Measurements from ENCODE around the gene ARFRP1.
A peak's percentile ranks its signal among the peaks of the same experiment; 100 is the strongest.

Gene ARFRP1

GRCh38 chr20:63693083-63693732 is 14.6 kb downstream of the ARFRP1 start:
- DNase-seq (ENCODE audit: low read depth in 1 of 2, low spot score in 1 of 2) = no peak
- no peak overlapping the region for H3K4me3 ChIP-seq (replicated peaks; ENCODE audit: insufficient read depth, low read length)
- TF ChIP-seq POLR2AphosphoS5 (IDR thresholded peaks at IDR 0.05; ENCODE audit: low read depth) = no peak
- TF ChIP-seq CTCF (IDR thresholded peaks at IDR 0.05; ENCODE audit: insufficient read depth, low read length) = no peak
- no peak for TF ChIP-seq REST (IDR thresholded peaks at IDR 0.05; ENCODE audit: insufficient replicate concordance, low read depth)
- TF ChIP-seq SPI1 (IDR thresholded peaks at IDR 0.05; ENCODE audit: borderline replicate concordance, low read depth) = no peak
- TF ChIP-seq GABPA (IDR thresholded peaks at IDR 0.05; ENCODE audit: low read depth) = no peak

GRCh38 chr20:63692436-63693082 is 15.2 kb downstream of the ARFRP1 start:
- TF ChIP-seq REST (IDR thresholded peaks at IDR 0.05; ENCODE audit: insufficient replicate concordance, low read depth) (no peak), POLR2AphosphoS5 (IDR thresholded peaks at IDR 0.05; ENCODE audit: low read depth) (no peak), SPI1 (IDR thresholded peaks at IDR 0.05; ENCODE audit: borderline replicate concordance, low read depth) (no peak), CTCF (IDR thresholded peaks at IDR 0.05; ENCODE audit: insufficient read depth, low read length) (no peak), GABPA (IDR thresholded peaks at IDR 0.05; ENCODE audit: low read depth) (no peak)
- H3K27ac ChIP-seq (replicated peaks) = no peak overlapping the region
- DNase-seq (ENCODE audit: low read depth in 1 of 2, low spot score in 1 of 2) = no peak
- no peak overlapping the region for H3K4me3 ChIP-seq (replicated peaks; ENCODE audit: insufficient read depth, low read length)
- H3K27me3 ChIP-seq (ENCODE audit: insufficient read depth, poor library complexity, severe bottlenecking) = no peaks in the 10 kb centered on the region

More at GRCh38 chr20:63693083-63693732, 14.6 kb downstream of the ARFRP1 start:
- Histone ChIP-seq H3K27me3 (ENCODE audit: insufficient read depth, poor library complexity, severe bottlenecking) (no peaks in the 10 kb centered on the region), H3K27ac (replicated peaks) (no peak overlapping the region)

- H3K27ac ChIP-seq (replicated peaks) = no peak overlapping the region
- H3K4me3 ChIP-seq (replicated peaks; ENCODE audit: insufficient read depth, low read length) = no peak overlapping the region
- DNase-seq (ENCODE audit: low read depth in 1 of 2, low spot score in 1 of 2) = no peak
- no peaks in the 10 kb centered on the region for H3K27me3 ChIP-seq (ENCODE audit: insufficient read depth, poor library complexity, severe bottlenecking)
- peak; percentile 17 for TF ChIP-seq POLR2AphosphoS5 (IDR thresholded peaks at IDR 0.05; ENCODE audit: low read depth)
- TF ChIP-seq CTCF (IDR thresholded peaks at IDR 0.05; ENCODE audit: insufficient read depth, low read length) = no peak
Observed at GRCh38 chr20:63691711-63692435, 15.9 kb downstream of the ARFRP1 start.

Measured in HL-60 (cell line).